ENCODE data around the gene ZFAND2B.

The ZFAND2B gene

GRCh38 chr2:219206328-219207133, at the start of gene ZFAND2B:
TSS of gene ZFAND2B (plus strand) at chr2:219206782. CDS start at chr2:219206988, 206 bp downstream.
- H3K4me1 Mint-ChIP-seq (ENCODE audit: low read depth) = peaks cover 35% of the 10 kb centered on the region
- peak within 1 kb of the TSS; percentile 94 for H3K27ac Mint-ChIP-seq
- H3K27me3 Mint-ChIP-seq (ENCODE audit: low read depth) = no peaks in the 10 kb centered on the region
- peaks cover 4% of the 10 kb centered on the region for H3K9me3 Mint-ChIP-seq
- H3K4me3 Mint-ChIP-seq = peak within 1 kb of the TSS; percentile 86
- H3K36me3 Mint-ChIP-seq (ENCODE audit: low read depth) = peaks cover 15% of the 10 kb centered on the region

DNA sequence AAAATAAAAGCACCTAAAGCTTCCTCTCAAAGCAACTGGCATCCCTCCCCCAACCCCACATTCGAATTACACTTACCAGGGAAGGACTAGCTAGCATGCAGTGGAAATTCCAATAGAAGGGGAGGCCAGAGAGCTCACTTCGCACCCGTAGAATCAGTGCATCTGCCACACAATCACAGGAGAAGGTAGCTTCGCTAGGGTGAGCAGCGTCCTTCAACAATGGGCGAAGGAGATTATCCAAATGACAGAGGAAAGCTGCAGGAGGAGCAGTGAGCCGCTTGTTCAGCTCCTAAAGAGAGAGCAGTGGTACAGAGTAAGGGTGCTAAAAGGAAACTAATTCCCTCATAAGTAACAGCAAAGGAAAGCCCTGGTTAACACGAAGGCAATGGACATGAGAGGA, 49.2 kb upstream of the ZFAND2B start:
- H3K27ac Mint-ChIP-seq = no peak overlapping the region
- H3K4me1 Mint-ChIP-seq (ENCODE audit: low read depth) = peaks cover 18% of the 10 kb centered on the region
- H3K27me3 Mint-ChIP-seq (ENCODE audit: low read depth) = no peaks in the 10 kb centered on the region
- H3K36me3 Mint-ChIP-seq (ENCODE audit: low read depth) = peaks cover 6% of the 10 kb centered on the region
- H3K4me3 Mint-ChIP-seq = no peak overlapping the region
- H3K9me3 Mint-ChIP-seq = no peaks in the 10 kb centered on the region

DNA sequence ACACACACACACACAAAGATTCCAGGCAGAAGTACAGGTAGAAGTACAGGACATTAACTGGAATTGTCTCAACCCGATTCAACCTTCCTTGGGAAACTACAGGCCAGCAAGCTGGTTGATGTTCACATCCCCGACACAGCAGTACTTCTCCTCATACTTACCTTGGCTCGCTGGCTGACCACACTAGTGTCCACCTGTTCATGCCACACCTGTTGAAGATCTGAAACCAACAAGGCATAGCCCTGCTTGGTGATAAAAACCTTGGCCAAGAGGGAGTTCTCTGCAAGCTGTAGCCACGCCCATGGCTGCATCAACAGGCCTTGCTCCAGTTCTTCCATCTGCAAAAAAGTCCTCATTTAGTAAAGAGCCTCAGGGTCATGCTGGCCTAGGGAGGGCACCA, 48.6 kb upstream of the ZFAND2B start:
- Mint-ChIP-seq H3K9me3 (no peaks in the 10 kb centered on the region), H3K36me3 (ENCODE audit: low read depth) (peaks cover 6% of the 10 kb centered on the region)

GRCh38 chr2:219158586-219158985, 48.0 kb upstream of the ZFAND2B start:
- Mint-ChIP-seq H3K36me3 (ENCODE audit: low read depth) (peaks cover 6% of the 10 kb centered on the region), H3K4me3 (no peak overlapping the region), H3K9me3 (no peaks in the 10 kb centered on the region), H3K27me3 (ENCODE audit: low read depth) (no peaks in the 10 kb centered on the region), H3K27ac (no peak overlapping the region), H3K4me1 (ENCODE audit: low read depth) (peaks cover 18% of the 10 kb centered on the region)

More for the DNA sequence above, 48.6 kb upstream of the ZFAND2B start:
- Mint-ChIP-seq H3K4me1 (ENCODE audit: low read depth) (peaks cover 18% of the 10 kb centered on the region), H3K27me3 (ENCODE audit: low read depth) (no peaks in the 10 kb centered on the region), H3K27ac (no peak overlapping the region), H3K4me3 (no peak overlapping the region)

GRCh38 chr2:219159771-219160185, 46.8 kb upstream of the ZFAND2B start:
- H3K36me3 Mint-ChIP-seq (ENCODE audit: low read depth) = peaks cover 6% of the 10 kb centered on the region
- peak overlapping the region; percentile 91 for H3K4me3 Mint-ChIP-seq
- H3K9me3 Mint-ChIP-seq = no peaks in the 10 kb centered on the region
- H3K27ac Mint-ChIP-seq = peak overlapping the region; percentile 97
- peaks cover 18% of the 10 kb centered on the region for H3K4me1 Mint-ChIP-seq (ENCODE audit: low read depth)
- H3K27me3 Mint-ChIP-seq (ENCODE audit: low read depth) = no peaks in the 10 kb centered on the region

DNA sequence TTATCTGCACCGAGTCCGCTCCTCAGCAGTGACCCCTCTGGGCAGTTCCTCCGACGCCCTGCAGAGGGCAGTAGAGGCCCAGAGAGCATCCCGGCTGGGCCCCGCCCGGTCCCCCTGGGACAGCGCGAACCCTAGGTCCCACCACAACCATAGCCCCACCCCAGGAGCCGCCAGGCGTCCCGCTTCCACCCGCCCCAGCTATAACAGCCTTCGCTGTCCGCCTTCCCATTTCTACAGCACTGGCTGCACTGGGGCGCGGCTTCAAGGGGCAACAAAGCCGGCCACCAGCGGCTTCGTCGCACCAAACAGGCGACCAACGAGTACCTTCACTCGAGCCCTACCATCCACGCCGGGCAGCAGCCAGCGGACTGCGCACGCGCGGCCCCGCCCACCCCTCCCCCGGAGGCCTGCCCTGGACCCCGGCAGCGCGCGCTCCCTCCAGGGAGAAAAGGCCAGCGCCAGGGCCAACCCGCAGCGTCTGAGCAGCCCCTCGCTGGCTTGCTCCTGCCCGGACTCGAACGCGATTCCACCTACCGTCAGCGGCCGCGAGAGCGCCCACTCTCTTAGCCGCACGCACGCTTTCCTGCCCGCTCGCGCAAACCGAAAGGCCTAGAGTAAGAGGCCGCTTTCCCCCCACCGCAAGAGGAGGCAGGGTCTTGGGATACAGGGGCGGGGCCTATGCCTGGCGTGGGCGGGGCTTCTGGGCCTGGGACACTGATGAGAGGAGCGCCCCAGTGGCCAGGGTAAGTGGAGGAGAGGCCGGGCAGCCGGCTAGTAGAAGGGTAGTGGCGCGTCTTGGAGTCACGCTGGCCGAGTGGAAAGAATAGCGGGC, 46.2 kb upstream of the ZFAND2B start, which contains the start of gene NHEJ1:
NHEJ1 (minus strand) TSS at position 630 of the 832 bp plus-strand sequence. CDS start 2,453 bp downstream, outside the sequence.
- peak within 1 kb of the TSS; percentile 91 for H3K4me3 Mint-ChIP-seq
- peaks cover 6% of the 10 kb centered on the region for H3K36me3 Mint-ChIP-seq (ENCODE audit: low read depth)
- H3K9me3 Mint-ChIP-seq = no peaks in the 10 kb centered on the region
- H3K27ac Mint-ChIP-seq = peak within 1 kb of the TSS; percentile 97
- peaks cover 18% of the 10 kb centered on the region for H3K4me1 Mint-ChIP-seq (ENCODE audit: low read depth)
- H3K27me3 Mint-ChIP-seq (ENCODE audit: low read depth) = no peaks in the 10 kb centered on the region

DNA sequence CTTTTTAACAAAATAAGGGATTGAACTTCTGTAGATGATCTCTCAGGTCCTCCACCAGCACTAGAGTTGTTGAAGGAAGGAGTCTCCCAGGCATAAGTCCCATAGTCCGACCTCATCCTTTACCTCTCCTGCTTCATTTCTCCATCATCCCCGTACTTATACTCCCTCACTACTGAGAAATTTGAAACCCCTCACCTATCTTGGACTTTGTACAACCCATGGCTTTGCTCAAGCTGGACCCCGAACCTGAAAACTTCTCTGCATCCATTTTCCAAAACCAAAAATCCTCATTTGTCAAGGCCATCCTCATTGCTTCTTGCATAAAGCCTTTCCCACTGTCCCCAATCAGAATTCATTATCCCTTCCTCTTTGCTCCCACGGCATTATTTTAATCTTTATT, 45.5 kb upstream of the ZFAND2B start:
- Mint-ChIP-seq H3K4me3 (peak overlapping the region; percentile 91), H3K4me1 (ENCODE audit: low read depth) (peaks cover 18% of the 10 kb centered on the region), H3K36me3 (ENCODE audit: low read depth) (peaks cover 6% of the 10 kb centered on the region), H3K9me3 (no peaks in the 10 kb centered on the region), H3K27ac (peak overlapping the region; percentile 97), H3K27me3 (ENCODE audit: low read depth) (no peaks in the 10 kb centered on the region)

DNA sequence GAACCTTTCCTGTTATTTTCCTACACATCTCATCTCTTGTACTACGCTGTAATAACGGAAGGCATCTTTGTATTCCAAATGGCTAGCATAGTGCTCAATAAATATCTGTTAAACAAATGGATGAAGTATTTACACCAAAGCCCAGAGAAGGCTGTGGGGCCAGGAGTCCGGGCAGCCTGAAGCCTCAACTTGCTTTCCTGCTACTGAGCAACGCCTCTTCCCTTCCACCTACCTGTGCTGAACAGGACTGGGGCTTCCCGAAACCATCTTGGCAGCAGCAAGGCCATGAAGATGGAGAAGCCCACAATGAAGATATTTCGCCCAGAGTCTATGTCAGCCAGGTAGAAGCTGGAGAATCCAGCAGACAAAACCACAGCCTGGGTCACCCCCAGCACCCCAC, 43.4 kb upstream of the ZFAND2B start:
- peaks cover 18% of the 10 kb centered on the region for H3K4me1 Mint-ChIP-seq (ENCODE audit: low read depth)
- H3K4me3 Mint-ChIP-seq = no peak overlapping the region
- peaks cover 5% of the 10 kb centered on the region for H3K36me3 Mint-ChIP-seq (ENCODE audit: low read depth)
- H3K27me3 Mint-ChIP-seq (ENCODE audit: low read depth) = no peaks in the 10 kb centered on the region
- no peak overlapping the region for H3K27ac Mint-ChIP-seq
- H3K9me3 Mint-ChIP-seq = no peaks in the 10 kb centered on the region

DNA sequence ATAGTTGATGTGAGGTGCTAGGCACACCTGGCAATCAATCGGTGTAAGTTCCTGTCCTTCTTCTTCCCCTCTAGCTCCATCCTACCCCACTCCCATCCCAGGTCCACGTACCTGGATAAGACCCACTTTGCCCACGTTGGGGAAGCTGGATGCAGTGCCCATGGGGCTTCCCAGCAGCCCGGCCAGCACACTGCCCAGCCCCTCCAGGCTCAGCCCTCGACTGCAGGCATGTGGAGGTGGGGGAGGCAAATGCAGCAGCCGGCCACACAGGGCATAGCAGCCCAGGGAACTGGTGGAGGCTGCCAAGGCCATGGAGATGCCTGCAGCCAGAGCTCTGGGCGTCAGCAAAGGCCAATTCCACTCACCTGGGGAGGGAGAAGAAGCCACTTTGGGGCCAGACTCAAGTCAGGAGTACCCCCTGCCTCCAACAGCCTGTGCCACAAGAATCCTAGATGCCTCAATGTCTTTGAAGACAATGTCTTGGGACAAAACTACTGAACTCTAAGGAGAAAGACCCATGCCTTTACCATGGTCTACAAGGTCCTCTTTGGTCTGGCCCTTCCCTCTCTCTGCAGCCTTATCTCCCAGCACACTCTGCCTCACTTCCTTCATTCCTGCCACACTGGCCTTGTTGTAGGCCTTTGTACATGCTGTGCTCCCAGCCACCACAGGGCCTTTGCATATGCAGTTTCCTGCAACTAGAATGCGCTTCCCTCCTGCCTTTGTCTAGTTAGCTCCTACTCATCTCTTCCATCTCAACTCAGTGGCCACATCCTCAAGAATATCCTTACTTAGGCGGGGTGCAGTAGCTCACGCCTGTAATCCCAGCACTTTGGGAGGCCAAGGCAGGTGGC, 41.3 kb upstream of the ZFAND2B start:
- no peaks in the 10 kb centered on the region for H3K27me3 Mint-ChIP-seq (ENCODE audit: low read depth)
- peaks cover 7% of the 10 kb centered on the region for H3K4me1 Mint-ChIP-seq (ENCODE audit: low read depth)
- no peaks in the 10 kb centered on the region for H3K9me3 Mint-ChIP-seq
- no peak overlapping the region for H3K4me3 Mint-ChIP-seq
- no peak overlapping the region for H3K27ac Mint-ChIP-seq
- peaks cover 5% of the 10 kb centered on the region for H3K36me3 Mint-ChIP-seq (ENCODE audit: low read depth)

GRCh38 chr2:219167997-219168396, 38.6 kb upstream of the ZFAND2B start:
- Mint-ChIP-seq H3K4me1 (ENCODE audit: low read depth) (peaks cover 3% of the 10 kb centered on the region), H3K27me3 (ENCODE audit: low read depth) (no peaks in the 10 kb centered on the region), H3K36me3 (ENCODE audit: low read depth) (peaks cover 17% of the 10 kb centered on the region), H3K9me3 (no peaks in the 10 kb centered on the region), H3K4me3 (no peak overlapping the region), H3K27ac (no peak overlapping the region)

- peaks cover 21% of the 10 kb centered on the region for H3K36me3 Mint-ChIP-seq (ENCODE audit: low read depth)
These were observed 38.1 kb upstream of the ZFAND2B start for GRCh38 chr2:219168526-219168925.

GRCh38 chr2:219168932-219169331, 37.6 kb upstream of the ZFAND2B start:
- H3K9me3 Mint-ChIP-seq = no peaks in the 10 kb centered on the region
- H3K4me1 Mint-ChIP-seq (ENCODE audit: low read depth) = peaks cover 3% of the 10 kb centered on the region
- no peaks in the 10 kb centered on the region for H3K27me3 Mint-ChIP-seq (ENCODE audit: low read depth)
- no peak overlapping the region for H3K4me3 Mint-ChIP-seq
- no peak overlapping the region for H3K27ac Mint-ChIP-seq
- H3K36me3 Mint-ChIP-seq (ENCODE audit: low read depth) = peaks cover 22% of the 10 kb centered on the region

More at GRCh38 chr2:219168526-219168925, 38.1 kb upstream of the ZFAND2B start:
- H3K9me3 Mint-ChIP-seq = no peaks in the 10 kb centered on the region
- no peak overlapping the region for H3K4me3 Mint-ChIP-seq
- no peaks in the 10 kb centered on the region for H3K27me3 Mint-ChIP-seq (ENCODE audit: low read depth)
- peaks cover 3% of the 10 kb centered on the region for H3K4me1 Mint-ChIP-seq (ENCODE audit: low read depth)
- no peak overlapping the region for H3K27ac Mint-ChIP-seq

- no peak within 1 kb of the TSS for H3K27ac Mint-ChIP-seq
- no peak within 1 kb of the TSS for H3K4me3 Mint-ChIP-seq
- peaks cover 11% of the 10 kb centered on the region for H3K4me1 Mint-ChIP-seq (ENCODE audit: low read depth)
- H3K9me3 Mint-ChIP-seq = no peaks in the 10 kb centered on the region
- peaks cover 29% of the 10 kb centered on the region for H3K36me3 Mint-ChIP-seq (ENCODE audit: low read depth)
- H3K27me3 Mint-ChIP-seq (ENCODE audit: low read depth) = no peaks in the 10 kb centered on the region
These were observed 36.5 kb upstream of the ZFAND2B start, which contains the start of gene SLC23A3 for GRCh38 chr2:219169930-219170654. TSS of gene SLC23A3 (minus strand) at chr2:219170029. CDS start at chr2:219169984, 45 bp downstream.

All from T-helper 1 cell treated with Interleukin-12 subunit alpha and Interleukin-12 subunit beta and Interleukin-4 antibody, amounts not matched to agents 30 μg/mL and 1 μg/mL, for 36 hours (primary cell).